HCT116 (cell line): ENCODE measurements around the gene ESRRB. TPM values are rescaled to one million over a fixed set of nuclear protein-coding genes. Genes with fewer than 3 reads are reported as not detected.

Experiments
- ATAC-seq: fragments of 200-7000 bp; cut with Tn5 transposase; 2 replicates; pipeline ENCODE4 v1.9.1; 2020; ENCODE audit warnings: mild to moderate bottlenecking, moderate library complexity
- BruUV-seq: library from RNA; stranded (reverse); fragments of 400-500 nt; replicated peaks from 2 replicates; lab custom pipeline; 2021; lab: Mats Ljungman, UMichigan
- CTCF ChIA-PET: fragments of 300-600 bp; sonication (Branson Sonifier 250); formaldehyde crosslinking; loops from one replicate; lab custom pipeline; 2021; ENCODE audit warnings: antibody characterized with exemption; lab: Charles Lee
- POLR2A ChIA-PET: fragments of 300-600, 350-600 bp; sonication (Branson Sonifier 250); formaldehyde crosslinking; loops from one replicate; lab custom pipeline; 2021; ENCODE audit warnings: antibody characterized with exemption; lab: Charles Lee
- RAD21 ChIA-PET, 2 experiments: fragments of 300-600 bp; sonication (Branson Sonifier 250); formaldehyde crosslinking; loops; one replicate each; lab custom pipeline; 2023; ENCODE audit warnings: low total read pairs in 2 of 2; ENCODE audit not compliant: uncharacterized antibody in 2 of 2, unreplicated experiment in 2 of 2, low non-redundant PET in 1 of 2; lab: Charles Lee
- DNase-seq: peaks from one replicate; pipeline ENCODE4 v3.0.0-alpha.2; 2010; ENCODE audit warnings: low read depth, low spot score
- H2AFZ ChIP-seq: fragments of 200-600 bp; shearing (Covaris generic), sonication (generic); 2 replicates; pipeline ENCODE4 v1.6.1; 2017; ENCODE audit warnings: low read depth, mixed run types, mixed read lengths, antibody characterized with exemption, low read length; ENCODE audit not compliant: poor library complexity, severe bottlenecking
- H3K27ac ChIP-seq: 2 replicates; pipeline ENCODE4 v1.5.1; 2012; ENCODE audit warnings: low read depth, low read length
- H3K27me3 ChIP-seq: fragments of 200-600 bp; sonication (generic); 2 replicates; pipeline ENCODE4 v1.6.1; 2016; ENCODE audit warnings: mixed run types, low read length, mixed read lengths; ENCODE audit not compliant: insufficient read depth
- H3K36me3 ChIP-seq, 2 experiments: fragments of 200-500 bp in 1 of 2; fragments of 200-600 bp in 1 of 2; sonication (Bioruptor generic) in 1 of 2; sonication (generic) in 1 of 2; 2 replicates each; pipeline versions ENCODE4 v1.5.1 to v1.6.1; 2014 to 2016; ENCODE audit warnings: low read length in 2 of 2, inconsistent platforms in 1 of 2, mixed read lengths in 1 of 2, mixed run types in 1 of 2; ENCODE audit not compliant: insufficient read depth in 2 of 2, control insufficient read depth in 1 of 2
- H3K4me1 ChIP-seq, 2 experiments: fragments of 200-600 bp in 1 of 2; sonication (generic) in 1 of 2; 2 replicates each; pipeline versions ENCODE4 v1.5.1 to v1.6.1; 2012 to 2017; ENCODE audit warnings: low read length in 2 of 2, inconsistent platforms in 1 of 2, mild to moderate bottlenecking in 1 of 2, mixed read lengths in 1 of 2, mixed run types in 1 of 2, moderate library complexity in 1 of 2; ENCODE audit not compliant: insufficient read depth in 2 of 2, control insufficient read depth in 1 of 2
- H3K4me2 ChIP-seq: fragments of 200-600 bp; sonication (generic); 2 replicates; pipeline ENCODE4 v1.6.1; 2017; ENCODE audit warnings: mixed run types, low read length, mixed read lengths
- H3K4me3 ChIP-seq, 2 experiments: fragments of 200-600 bp in 1 of 2; sonication (generic) in 1 of 2; replicated peaks in 1 of 2; 2 replicates each; pipeline ENCODE4 v1.5.1; 2011 to 2016; ENCODE audit warnings: low read length in 2 of 2, control low read depth in 1 of 2, low read depth in 1 of 2, mild to moderate bottlenecking in 1 of 2, mixed read lengths in 1 of 2, mixed run types in 1 of 2
- H3K79me2 ChIP-seq: fragments of 200-600 bp; sonication (generic); 2 replicates; pipeline ENCODE4 v1.6.1; 2017; ENCODE audit warnings: mild to moderate bottlenecking, mixed run types, low read length, moderate library complexity, mixed read lengths; ENCODE audit not compliant: insufficient read depth
- H3K9ac ChIP-seq: fragments of 200-600 bp; sonication (generic); 2 replicates; pipeline ENCODE4 v1.6.1; 2016; ENCODE audit warnings: low read length, mixed read lengths
- H3K9me2 ChIP-seq: fragments of 200-600 bp; sonication (generic), shearing (Covaris generic); 2 replicates; pipeline ENCODE4 v1.6.1; 2017; ENCODE audit warnings: mixed run types, mild to moderate bottlenecking, moderate library complexity; ENCODE audit not compliant: insufficient read depth
- H3K9me3 ChIP-seq, 2 experiments: fragments of 200-500 bp in 1 of 2; fragments of 200-600 bp in 1 of 2; sonication (Bioruptor generic) in 1 of 2; sonication (generic) in 1 of 2; 2 replicates each; pipeline ENCODE4 v1.6.1; 2014 to 2017; ENCODE audit warnings: low read length in 2 of 2, mixed read lengths in 2 of 2, inconsistent platforms in 1 of 2, low read depth in 1 of 2, mild to moderate bottlenecking in 1 of 2, mixed run types in 1 of 2, moderate library complexity in 1 of 2; ENCODE audit not compliant: control insufficient read depth in 1 of 2, insufficient read depth in 1 of 2
- H4K20me1 ChIP-seq: fragments of 200-600 bp; sonication (generic), shearing (Covaris generic); 2 replicates; pipeline ENCODE4 v1.6.1; 2017; ENCODE audit warnings: mixed run types, mild to moderate bottlenecking, moderate library complexity; ENCODE audit not compliant: insufficient read depth
- ATF3 ChIP-seq: IDR thresholded peaks from 2 replicates; pipeline ENCODE4 v1.6.1; 2012
- CBX3 ChIP-seq: IDR thresholded peaks from 2 replicates; pipeline ENCODE4 v1.6.1; 2012; ENCODE audit warnings: low read depth
- EGR1 ChIP-seq: IDR thresholded peaks from 2 replicates; pipeline ENCODE4 v1.6.1; 2012; ENCODE audit warnings: low read depth
- ELF1 ChIP-seq: IDR thresholded peaks from 2 replicates; pipeline ENCODE4 v1.6.1; 2012; ENCODE audit warnings: low read depth, borderline replicate concordance
- EZH2phosphoT487 ChIP-seq: fragments of 200-600 bp; IDR thresholded peaks from 2 replicates; pipeline ENCODE4 v1.6.1; 2018; ENCODE audit warnings: antibody characterized with exemption, borderline replicate concordance
- JUND ChIP-seq: IDR thresholded peaks from 2 replicates; pipeline ENCODE4 v1.6.1; 2012
- POLR2A ChIP-seq: IDR thresholded peaks from 2 replicates; pipeline ENCODE4 v1.7.0; 2011; ENCODE audit warnings: borderline replicate concordance; ENCODE audit not compliant: insufficient read depth, insufficient read length; ENCODE audit errors: extremely low read depth
- REST ChIP-seq: IDR thresholded peaks from 2 replicates; pipeline ENCODE4 v1.6.1; 2012; ENCODE audit warnings: low read depth
- TCF7L2 ChIP-seq: IDR thresholded peaks from 2 replicates; pipeline ENCODE4 v1.7.0; 2011; ENCODE audit warnings: borderline replicate concordance, inconsistent platforms; ENCODE audit not compliant: insufficient read depth, insufficient read length; ENCODE audit errors: extremely low read depth
- YY1 ChIP-seq: IDR thresholded peaks from 2 replicates; pipeline ENCODE4 v1.6.1; 2011; ENCODE audit warnings: low read length, low read depth, moderate library complexity, mild to moderate bottlenecking; ENCODE audit not compliant: insufficient replicate concordance; ENCODE audit errors: extremely low read depth
- intact Hi-C: fragments of 100-400 bp; cut with micrococcal nuclease; formaldehyde crosslinking; loops from 2 replicates; pipeline ENCODE4 v1.10.0; 2022
- total RNA-seq: library from RNA; stranded (reverse); gene quantifications from one replicate; pipeline ENCODE4 v1.2.1, GENCODE V29; 2021; ENCODE audit not compliant: unreplicated experiment
- TF ChIP-seq, protein P1 (sequence below), 3 experiments: fragments of 200-600 bp in 1 of 3; sonication (generic) in 1 of 3; IDR thresholded peaks in 2 of 3; conservative IDR thresholded peaks in 1 of 3; 2 replicates each; pipeline ENCODE4 v1.5.1; 2012 to 2017; ENCODE audit warnings: low read depth in 2 of 3, low read length in 2 of 3, antibody characterized with exemption in 1 of 3, borderline replicate concordance in 1 of 3, control low read depth in 1 of 3, mild to moderate bottlenecking in 1 of 3, mixed read lengths in 1 of 3, mixed run types in 1 of 3, moderate library complexity in 1 of 3; ENCODE audit not compliant: insufficient read depth in 1 of 3

Gene ESRRB
- total RNA-seq, 1 experiment from 2014 or later = 1.9 TPM

DNA sequence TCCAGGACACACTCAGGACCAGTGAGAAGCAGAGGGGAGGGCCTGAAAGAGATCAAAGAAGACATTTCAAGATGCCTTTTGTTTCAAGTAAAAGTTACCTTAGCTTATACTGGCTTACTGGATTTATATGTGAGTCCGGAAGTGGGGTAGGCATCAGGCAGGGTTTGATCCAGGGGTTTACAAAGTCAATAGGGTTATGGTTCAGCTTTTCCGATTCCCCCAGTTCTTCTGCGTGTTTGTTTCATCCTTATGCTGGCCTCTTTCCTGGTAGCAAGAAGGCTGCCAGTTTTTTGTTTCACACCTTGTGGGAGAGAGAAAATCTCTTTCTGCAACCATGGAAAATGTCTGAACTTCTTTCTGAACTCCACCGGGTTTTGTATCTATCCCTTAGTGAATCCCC lies 126.3 kb downstream of the ESRRB start (continued):
- TF ChIP-seq POLR2A (no peak), JUND (no peak)

DNA sequence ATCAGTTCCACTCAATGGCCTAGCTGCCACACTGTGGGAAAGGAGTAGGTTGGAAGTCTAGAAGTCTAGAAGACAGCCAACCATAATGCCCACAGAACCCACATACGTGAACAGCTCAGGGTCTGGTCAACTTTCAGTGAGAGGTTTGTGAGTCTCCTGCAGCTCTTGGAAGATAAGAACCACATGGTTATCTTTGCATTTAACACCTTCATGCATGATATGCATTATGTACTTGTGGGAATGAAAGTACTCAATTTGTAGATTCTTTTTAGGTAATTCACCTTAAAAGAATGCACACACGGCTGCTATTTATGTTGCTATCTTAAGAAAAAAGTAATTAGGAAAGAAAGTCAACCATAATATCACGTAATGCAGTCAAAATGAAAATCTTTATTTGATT lies 126.7 kb downstream of the ESRRB start:
- ATAC-seq (no peak), DNase-seq (no peak)
- Histone ChIP-seq H4K20me1 (no peaks in the 10 kb centered on the region), H3K9ac (no peak overlapping the region), H3K36me3 (no peaks in the 10 kb centered on the region), H3K4me3 (no peak overlapping the region), H3K27ac (no peak overlapping the region), H3K9me2 (no peaks in the 10 kb centered on the region), H3K79me2 (no peaks in the 10 kb centered on the region), H2AFZ (no peak overlapping the region), H3K27me3 (peaks cover 5% of the 10 kb centered on the region; the same call in 1 of the 2 replicates), H3K4me1 (no peaks in the 10 kb centered on the region; a peak in 1 of 4 replicates), H3K9me3 (no peaks in the 10 kb centered on the region), H3K4me2 (no peak overlapping the region)
- ChIA-PET RAD21 (no interaction called here), CTCF (no interaction called here), POLR2A (no interaction called here)
- no TSS peak for BruUV-seq
- intact Hi-C loops = no loop called here
- TF ChIP-seq TCF7L2 (no peak), ELF1 (no peak), CBX3 (no peak), EZH2phosphoT487 (no peak), REST (no peak), ATF3 (no peak), EGR1 (no peak), JUND (no peak), YY1 (no peak)
- TF ChIP-seq, protein P1, sequence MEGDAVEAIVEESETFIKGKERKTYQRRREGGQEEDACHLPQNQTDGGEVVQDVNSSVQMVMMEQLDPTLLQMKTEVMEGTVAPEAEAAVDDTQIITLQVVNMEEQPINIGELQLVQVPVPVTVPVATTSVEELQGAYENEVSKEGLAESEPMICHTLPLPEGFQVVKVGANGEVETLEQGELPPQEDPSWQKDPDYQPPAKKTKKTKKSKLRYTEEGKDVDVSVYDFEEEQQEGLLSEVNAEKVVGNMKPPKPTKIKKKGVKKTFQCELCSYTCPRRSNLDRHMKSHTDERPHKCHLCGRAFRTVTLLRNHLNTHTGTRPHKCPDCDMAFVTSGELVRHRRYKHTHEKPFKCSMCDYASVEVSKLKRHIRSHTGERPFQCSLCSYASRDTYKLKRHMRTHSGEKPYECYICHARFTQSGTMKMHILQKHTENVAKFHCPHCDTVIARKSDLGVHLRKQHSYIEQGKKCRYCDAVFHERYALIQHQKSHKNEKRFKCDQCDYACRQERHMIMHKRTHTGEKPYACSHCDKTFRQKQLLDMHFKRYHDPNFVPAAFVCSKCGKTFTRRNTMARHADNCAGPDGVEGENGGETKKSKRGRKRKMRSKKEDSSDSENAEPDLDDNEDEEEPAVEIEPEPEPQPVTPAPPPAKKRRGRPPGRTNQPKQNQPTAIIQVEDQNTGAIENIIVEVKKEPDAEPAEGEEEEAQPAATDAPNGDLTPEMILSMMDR (IDR thresholded peaks at IDR 0.05 in 2 of 3, conservative IDR thresholded peaks at IDR 0.05 in 1 of 3; ENCODE audit: borderline replicate concordance in 1 of 3, insufficient read depth in 1 of 3, low read depth in 2 of 3, low read length in 2 of 3) = no peak
